ENCODE measurements around the gene DNAJC18.
"Not testable (repeated sequence)": the region's sequence is repeated elsewhere in the genome, so short reads cannot be mapped to it uniquely, and the experiment has no call there.

Gene DNAJC18

DNA sequence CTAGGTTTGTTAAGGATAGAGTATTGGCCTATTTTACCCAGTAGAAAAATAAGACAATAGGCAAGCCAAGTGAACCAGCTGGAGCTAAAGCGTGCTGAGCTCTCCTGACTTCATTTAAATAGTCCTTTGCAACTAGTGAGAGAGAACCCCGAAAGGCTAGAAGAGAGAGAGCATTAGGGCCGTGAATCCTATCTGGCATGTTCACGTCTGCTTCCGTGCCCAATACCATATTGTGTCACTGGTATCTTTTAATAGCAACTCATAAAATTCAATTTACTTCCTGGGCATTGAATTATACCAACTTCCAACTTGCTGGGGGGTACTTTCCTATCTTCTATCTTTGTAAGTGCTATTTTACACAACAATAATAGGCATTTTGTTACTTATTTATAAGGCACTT is 13.8 kb downstream of the DNAJC18 start:
- no peak for DNase-seq

DNA sequence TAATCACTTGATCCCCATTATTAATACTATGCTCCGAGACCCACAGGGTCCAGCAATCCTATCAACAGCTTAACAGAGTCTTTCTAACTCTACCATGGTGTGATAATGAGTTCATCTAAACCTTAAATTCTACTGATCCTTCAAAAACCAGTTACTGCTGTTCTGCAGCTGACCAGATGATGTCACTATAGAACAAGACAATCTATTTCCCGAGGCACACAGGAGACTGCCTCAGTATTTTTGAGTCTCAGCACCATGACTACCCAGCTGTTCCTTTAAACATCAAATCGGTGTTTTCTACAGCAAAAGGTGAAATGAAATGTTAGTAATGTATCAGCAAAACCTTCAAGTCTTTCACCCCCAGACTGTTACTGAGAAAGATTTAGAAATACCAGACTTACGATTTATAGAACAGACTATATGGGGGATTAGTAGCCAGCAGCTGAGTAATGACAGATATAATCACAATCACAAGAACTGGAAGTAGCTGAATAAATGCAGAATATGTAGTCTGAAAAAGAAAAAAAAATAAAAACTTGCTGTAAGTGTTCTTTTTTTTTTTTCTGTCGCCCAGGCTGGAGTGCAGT is 16.9 kb downstream of the DNAJC18 start:
- peak; percentile 88 for DNase-seq

GRCh38 chr5:139419226-139420192 is 19.8 kb downstream of the DNAJC18 start:
- DNase-seq: no peak

DNA sequence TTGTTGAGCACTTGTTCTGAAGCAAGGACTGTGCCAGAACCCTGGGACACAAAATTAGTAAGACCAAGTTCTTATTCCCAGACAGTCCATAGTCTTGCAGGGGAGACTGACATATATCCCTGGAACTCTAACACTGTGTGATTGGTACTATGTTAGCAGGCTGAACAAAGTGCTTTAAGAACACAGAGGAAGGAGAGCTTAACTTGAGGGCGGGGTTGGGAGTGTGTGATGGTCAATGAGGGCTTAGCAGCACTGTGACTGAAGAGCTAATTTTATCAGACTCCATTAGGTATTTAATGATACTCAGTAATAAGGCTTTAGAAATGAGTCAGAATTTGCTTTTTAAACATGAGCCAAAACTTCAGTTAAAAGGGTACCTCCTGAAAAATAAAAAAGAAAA is 20.5 kb downstream of the DNAJC18 start:
- no peak for DNase-seq

- DNase-seq: no peak
Observed at GRCh38 chr5:139417214-139417613, 22.1 kb downstream of the DNAJC18 start.

GRCh38 chr5:139416651-139417050 is 22.7 kb downstream of the DNAJC18 start:
- no peak for DNase-seq

DNA sequence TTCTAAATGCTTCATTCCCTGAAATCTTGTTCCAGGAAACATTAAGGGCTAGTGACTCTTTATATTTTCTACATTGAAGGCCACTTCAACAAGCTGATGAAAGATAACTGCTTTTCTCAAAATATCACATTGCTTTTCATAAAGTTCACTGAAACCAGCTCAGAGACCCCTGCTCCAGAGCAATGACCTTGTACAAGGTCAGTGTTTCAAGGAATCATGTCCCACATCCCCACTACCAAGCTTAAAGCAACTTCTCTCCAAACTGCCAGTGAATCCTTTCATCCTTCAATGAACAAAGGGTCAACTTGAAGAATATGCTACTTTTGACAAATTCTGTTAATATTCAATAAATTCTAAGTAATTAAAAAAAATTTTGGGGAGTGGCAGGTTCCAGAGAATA is 23.5 kb downstream of the DNAJC18 start:
- peak; percentile 78 for DNase-seq

GRCh38 chr5:139415221-139415861 is 24.0 kb downstream of the DNAJC18 start:
- DNase-seq: no peak

DNA sequence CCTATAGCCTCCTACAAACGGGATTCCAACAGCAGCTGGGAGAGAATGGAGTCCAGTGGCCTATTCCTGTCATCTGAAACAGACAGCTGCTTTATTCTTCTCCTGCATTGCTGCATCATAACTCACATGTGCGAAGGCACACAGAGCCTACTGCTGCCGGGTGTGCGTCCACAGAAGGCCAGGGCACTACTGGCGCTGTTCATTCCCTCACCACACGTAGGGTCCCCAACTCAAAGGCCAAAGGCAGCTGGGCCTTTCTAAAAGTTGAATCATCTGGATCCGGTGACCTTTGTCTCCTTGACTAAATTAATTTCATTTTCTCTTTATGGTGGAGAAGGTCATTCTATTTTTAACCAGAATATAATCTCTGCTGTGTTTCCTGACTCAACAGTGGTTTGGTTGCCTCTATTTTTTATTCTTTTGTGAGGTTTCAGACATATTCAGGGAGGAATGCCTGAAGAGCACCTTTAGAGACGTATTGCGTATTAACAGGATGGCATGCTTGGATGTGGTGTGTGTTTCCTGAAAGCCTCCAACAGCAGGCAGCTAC is 24.7 kb downstream of the DNAJC18 start:
- DNase-seq: no peak

DNA sequence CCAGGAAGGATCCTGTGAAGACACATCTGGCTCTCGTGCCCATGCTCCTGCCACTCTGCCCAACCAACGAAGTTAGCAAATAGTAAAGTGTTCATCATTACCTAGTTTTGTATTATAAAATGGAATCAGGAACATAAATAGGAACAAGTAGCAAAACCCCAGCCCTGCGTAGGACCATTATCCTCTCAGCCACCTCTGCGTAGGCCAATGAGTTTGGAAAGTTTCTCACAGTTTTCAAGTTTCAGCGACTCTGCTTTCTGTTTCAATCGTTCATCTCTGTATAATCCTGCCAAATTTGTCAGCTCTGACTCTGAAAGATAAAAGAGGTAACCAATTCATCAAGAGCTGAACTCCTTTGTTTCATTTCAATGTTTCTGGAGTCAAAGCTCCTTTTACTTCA is 25.4 kb downstream of the DNAJC18 start:
- no peak for DNase-seq

- DNase-seq: no peak
Observed at GRCh38 chr5:139413153-139413552, 26.2 kb downstream of the DNAJC18 start.

- DNase-seq: no peak
Observed at GRCh38 chr5:139410993-139411828, 28.1 kb downstream of the DNAJC18 start.

GRCh38 chr5:139410121-139410992 is 29.0 kb downstream of the DNAJC18 start:
- DNase-seq: no peak

DNA sequence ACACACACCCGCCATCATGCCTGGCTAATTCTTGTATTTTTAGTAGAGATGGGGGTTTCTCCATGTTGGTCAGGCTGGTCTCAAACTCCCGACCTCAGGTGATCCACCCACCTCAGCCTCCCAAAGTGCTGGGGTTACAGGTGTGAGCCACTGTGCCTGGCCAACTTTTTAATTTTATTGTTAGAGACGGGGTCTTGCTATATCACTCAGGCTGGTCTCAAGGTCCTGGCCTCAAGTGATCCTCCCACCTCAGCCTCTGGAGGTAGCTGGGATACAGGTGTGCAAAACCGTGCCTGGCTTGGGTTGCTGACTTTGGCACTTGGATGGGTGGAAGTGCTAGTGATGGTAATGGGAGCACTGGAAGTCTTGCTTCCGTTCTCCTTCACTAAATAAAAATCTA is 30.2 kb downstream of the DNAJC18 start:
- not testable (repeated sequence) for DNase-seq

GRCh38 chr5:139408191-139408590 is 31.1 kb downstream of the DNAJC18 start:
- DNase-seq: no peak

DNA sequence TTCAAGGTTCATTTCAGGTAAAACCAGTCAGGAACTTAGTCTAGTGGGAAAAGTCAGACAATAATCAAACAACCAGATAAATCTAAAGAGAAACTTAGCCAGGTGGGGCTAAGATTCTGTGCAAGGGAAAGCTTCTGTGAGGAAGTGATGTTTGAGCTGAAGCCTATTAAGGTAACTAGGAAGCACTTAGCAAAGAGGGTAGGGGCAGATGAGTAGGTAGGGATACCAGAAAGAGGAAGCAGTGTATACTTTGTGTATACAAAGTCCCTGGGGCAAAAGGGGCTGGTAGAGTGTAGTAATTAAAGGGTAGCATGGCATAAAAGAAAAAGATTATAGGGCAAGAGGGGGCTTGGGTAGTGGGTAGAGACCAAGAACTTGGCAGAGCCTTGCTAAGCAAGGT is 31.8 kb downstream of the DNAJC18 start:
- DNase-seq: peak; percentile 47

- DNase-seq: no peak
Observed at GRCh38 chr5:139406963-139407362, 32.4 kb downstream of the DNAJC18 start.

- no peak for DNase-seq
Observed at GRCh38 chr5:139404484-139404840, 34.9 kb downstream of the DNAJC18 start.

DNA sequence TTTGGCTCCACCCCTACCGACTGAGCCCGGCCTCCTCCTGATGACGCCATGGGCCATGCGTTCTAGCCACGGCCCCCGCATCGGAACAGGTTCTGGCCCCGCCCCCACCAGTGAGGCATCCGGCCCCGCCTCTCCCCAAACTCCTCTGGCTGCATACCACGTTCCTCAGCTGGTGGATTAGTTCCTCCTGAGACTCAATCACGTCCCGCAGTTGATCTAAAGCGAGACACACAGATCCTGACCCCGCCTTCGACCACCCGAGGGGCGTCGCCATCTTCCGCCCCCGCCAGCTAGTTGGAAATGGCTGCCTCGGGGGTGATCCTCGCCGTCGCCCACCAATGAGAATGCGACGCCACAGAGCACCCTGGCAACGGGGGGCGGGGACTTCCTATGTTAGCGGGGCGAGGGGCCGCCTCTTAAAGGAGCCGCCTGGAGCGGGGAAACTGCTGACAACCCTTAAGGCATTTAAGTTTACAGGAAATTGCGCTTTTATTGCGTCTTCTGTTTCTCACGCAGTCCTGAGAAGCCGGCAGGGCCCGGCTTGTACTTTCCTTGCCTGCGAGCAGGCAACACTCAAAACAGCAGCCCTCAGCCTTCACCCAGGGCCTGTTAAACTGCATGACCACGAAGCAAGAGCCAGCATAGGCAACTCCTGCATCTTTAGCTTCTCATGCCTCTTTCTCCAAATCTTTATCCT is 35.4 kb downstream of the DNAJC18 start, which contains the start of gene SPATA24:
TSS of gene SPATA24 (minus strand) at position 303 of the 697 bp plus-strand sequence. CDS start at position 274, 29 bp downstream.
- peak; percentile 99 for DNase-seq

DNA sequence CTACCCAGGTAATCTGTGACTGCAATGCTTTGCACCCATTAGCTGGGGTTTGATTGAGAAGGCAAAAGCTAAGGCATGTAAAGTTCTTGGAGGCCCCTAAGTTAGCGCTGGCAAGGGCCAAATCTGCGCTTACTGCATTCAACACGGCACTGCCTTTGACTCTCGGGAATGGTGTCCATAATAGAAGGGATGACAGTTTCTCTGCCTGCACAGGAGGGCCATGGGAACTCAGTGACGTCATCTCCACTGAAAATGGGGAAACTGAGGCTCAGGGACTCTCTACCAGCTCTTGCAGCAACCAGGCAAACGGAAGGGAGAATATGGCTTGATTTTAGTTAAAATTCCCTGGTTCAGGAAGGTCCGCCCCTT is 35.9 kb downstream of the DNAJC18 start:
- no peak for DNase-seq
